Testis (tissue), 2 donors: ENCODE data around the gene COQ7.

Source experiments
- CTCF ChIP-seq, 3 experiments: fragments of 450-650 bp in 2 of 3; fragments of 200-600 bp in 1 of 3; sonication (generic) in 1 of 3; IDR thresholded peaks; one replicate each; pipeline ENCODE4 v1.5.1; 2016 to 2019; ENCODE audit warnings: antibody characterized with exemption in 3 of 3, mild to moderate bottlenecking in 2 of 3, moderate library complexity in 1 of 3
- POLR2A ChIP-seq: fragments of 450-650 bp; IDR thresholded peaks from one replicate; pipeline ENCODE4 v1.6.1; 2017; ENCODE audit warnings: antibody characterized with exemption, mild to moderate bottlenecking, moderate library complexity

DNA sequence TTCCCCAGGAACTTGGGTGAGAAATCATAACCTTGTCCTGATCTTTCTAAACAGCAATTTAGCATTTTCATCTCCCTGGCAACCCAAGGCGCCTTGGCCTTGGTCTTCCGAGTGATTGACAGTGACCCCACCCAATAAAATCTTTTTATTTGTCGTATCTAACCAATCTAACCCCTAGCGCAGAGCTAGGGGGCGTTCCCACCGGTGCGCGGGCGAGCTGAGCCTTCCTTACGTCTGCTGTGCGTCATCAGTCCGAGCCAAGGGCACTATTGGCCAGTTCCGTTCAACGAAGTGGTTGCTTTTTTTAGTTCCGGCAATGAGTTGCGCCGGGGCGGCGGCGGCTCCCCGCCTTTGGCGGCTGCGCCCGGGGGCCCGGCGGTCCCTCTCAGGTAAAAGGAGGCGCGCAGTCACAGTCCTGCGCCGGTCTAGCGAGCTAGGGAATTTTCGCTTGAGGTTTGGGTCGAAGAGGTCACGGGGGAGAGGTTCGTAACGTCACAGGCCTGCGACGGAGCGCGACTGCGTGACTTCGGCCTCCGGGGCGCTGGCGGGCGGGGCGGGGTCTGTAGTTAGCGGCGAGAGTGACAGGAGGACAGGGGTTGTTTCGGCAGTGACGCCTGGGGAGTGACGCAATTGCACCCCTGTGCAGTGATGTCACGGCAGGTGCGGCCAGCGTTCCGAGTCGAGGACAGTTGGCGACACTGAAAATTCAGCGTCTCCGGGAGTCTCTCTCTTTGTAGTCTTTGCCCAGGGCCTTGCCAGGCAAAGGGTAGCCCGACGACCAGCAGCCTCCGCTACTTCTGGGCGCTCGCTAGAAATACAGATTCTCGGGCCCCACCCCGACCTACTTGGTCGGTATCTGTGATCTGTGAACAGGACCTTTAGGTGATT lies at the start of gene COQ7:
- TF ChIP-seq CTCF (IDR thresholded peaks at IDR 0.05): peak in 1 of 3 experiments; percentile 38
- TF ChIP-seq POLR2A: peak; percentile 2
